K562 (cell line): ENCODE data around the gene ANKRD16.

ENCODE experiments used
- CHD1 ChIP-seq: fragments of 200-600 bp; sonication (generic); IDR thresholded peaks from one replicate; pipeline ENCODE4 v1.6.1; 2012; ENCODE audit warnings: mild to moderate bottlenecking, moderate library complexity, low read length, inconsistent platforms
- CTCF ChIP-seq, 3 experiments: IDR thresholded peaks in 2 of 3; conservative IDR thresholded peaks in 1 of 3; 2 replicates each; pipeline ENCODE4 v1.5.1; 2011 to 2012; ENCODE audit warnings: low read length in 3 of 3, mild to moderate bottlenecking in 3 of 3, control low read depth in 2 of 3, improper control_type of control experiment in 1 of 3, inconsistent platforms in 1 of 3, low read depth in 1 of 3, mixed read lengths in 1 of 3, moderate library complexity in 1 of 3; ENCODE audit not compliant: insufficient read depth in 2 of 3
- ESRRA ChIP-seq: fragments of 450-650 bp; IDR thresholded peaks from 2 replicates; pipeline ENCODE4 v1.6.1; 2014; ENCODE audit warnings: low read depth, mild to moderate bottlenecking, moderate library complexity, borderline replicate concordance
- GABPB1 ChIP-seq: sonication (generic); formaldehyde crosslinking; IDR thresholded peaks from 2 replicates; pipeline ENCODE4 v1.8.0; 2022; ENCODE audit warnings: mild to moderate bottlenecking, missing genetic modification reagents
- JUN ChIP-seq, 2 experiments: sonication (generic) in 1 of 2; formaldehyde crosslinking in 1 of 2; IDR thresholded peaks; 2 replicates each; pipeline versions ENCODE4 v1.6.1 to v1.8.0; 2012 to 2022; ENCODE audit warnings: borderline replicate concordance in 2 of 2, mild to moderate bottlenecking in 2 of 2, improper control_type of control experiment in 1 of 2, low read depth in 1 of 2, low read length in 1 of 2, missing genetic modification reagents in 1 of 2
- TEAD1 ChIP-seq, 2 experiments: fragments of 450-650 bp in 1 of 2; sonication (generic) in 1 of 2; formaldehyde crosslinking; IDR thresholded peaks; 2 replicates each; pipeline versions ENCODE4 v1.4.0 to v1.8.0; 2020 to 2022; ENCODE audit warnings: mild to moderate bottlenecking in 2 of 2, missing genetic modification reagents in 1 of 2
- TF ChIP-seq, protein P1 (sequence below): fragments of 200-400 bp; formaldehyde crosslinking; IDR thresholded peaks from 2 replicates; pipeline ENCODE4 v1.6.1; 2017; ENCODE audit warnings: mild to moderate bottlenecking, low read depth, low read length, moderate library complexity

GRCh38 chr10:5831446-5831782 lies 58.3 kb downstream of the ANKRD16 start:
- TF ChIP-seq TEAD1 (CRISPR knock-in tag; IDR thresholded peaks at IDR 0.05) (no peak), CHD1 (no peak), CTCF (IDR thresholded peaks at IDR 0.05 in 2 of 3, conservative IDR thresholded peaks at IDR 0.05 in 1 of 3; ENCODE audit: insufficient read depth in 2 of 3, low read depth in 1 of 3, low read length in 3 of 3) (no peak), JUN (IDR thresholded peaks at IDR 0.05; ENCODE audit: borderline replicate concordance, low read depth, low read length) (no peak), JUN (CRISPR knock-in tag; IDR thresholded peaks at IDR 0.05; ENCODE audit: borderline replicate concordance) (no peak), GABPB1 (no peak), ESRRA (no peak)
- TF ChIP-seq, protein P1, sequence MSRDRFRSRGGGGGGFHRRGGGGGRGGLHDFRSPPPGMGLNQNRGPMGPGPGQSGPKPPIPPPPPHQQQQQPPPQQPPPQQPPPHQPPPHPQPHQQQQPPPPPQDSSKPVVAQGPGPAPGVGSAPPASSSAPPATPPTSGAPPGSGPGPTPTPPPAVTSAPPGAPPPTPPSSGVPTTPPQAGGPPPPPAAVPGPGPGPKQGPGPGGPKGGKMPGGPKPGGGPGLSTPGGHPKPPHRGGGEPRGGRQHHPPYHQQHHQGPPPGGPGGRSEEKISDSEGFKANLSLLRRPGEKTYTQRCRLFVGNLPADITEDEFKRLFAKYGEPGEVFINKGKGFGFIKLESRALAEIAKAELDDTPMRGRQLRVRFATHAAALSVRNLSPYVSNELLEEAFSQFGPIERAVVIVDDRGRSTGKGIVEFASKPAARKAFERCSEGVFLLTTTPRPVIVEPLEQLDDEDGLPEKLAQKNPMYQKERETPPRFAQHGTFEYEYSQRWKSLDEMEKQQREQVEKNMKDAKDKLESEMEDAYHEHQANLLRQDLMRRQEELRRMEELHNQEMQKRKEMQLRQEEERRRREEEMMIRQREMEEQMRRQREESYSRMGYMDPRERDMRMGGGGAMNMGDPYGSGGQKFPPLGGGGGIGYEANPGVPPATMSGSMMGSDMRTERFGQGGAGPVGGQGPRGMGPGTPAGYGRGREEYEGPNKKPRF, result no peak
